GM12864 (cell line): ENCODE data around the gene DYNC1I1.

Experiments
- DNase-seq: peaks from one replicate; pipeline ENCODE4 v3.0.0-alpha.2; 2011; ENCODE audit warnings: low read depth
- H3K4me3 ChIP-seq: 2 replicates; pipeline ENCODE4 v1.5.1; 2011; ENCODE audit warnings: mild to moderate bottlenecking, low read depth, low read length, control low read depth
- TF ChIP-seq, protein P1 (sequence below): IDR thresholded peaks from 2 replicates; pipeline ENCODE4 v1.5.1; 2011; ENCODE audit warnings: low read depth, mild to moderate bottlenecking, moderate library complexity, low read length, control low read depth, inconsistent platforms; ENCODE audit errors: missing control alignments

DYNC1I1 gene

GRCh38 chr7:95999481-95999880 is 227.1 kb downstream of the DYNC1I1 start:
- DNase-seq: no peak
- H3K4me3 ChIP-seq: no peak overlapping the region
- TF ChIP-seq, protein P1, sequence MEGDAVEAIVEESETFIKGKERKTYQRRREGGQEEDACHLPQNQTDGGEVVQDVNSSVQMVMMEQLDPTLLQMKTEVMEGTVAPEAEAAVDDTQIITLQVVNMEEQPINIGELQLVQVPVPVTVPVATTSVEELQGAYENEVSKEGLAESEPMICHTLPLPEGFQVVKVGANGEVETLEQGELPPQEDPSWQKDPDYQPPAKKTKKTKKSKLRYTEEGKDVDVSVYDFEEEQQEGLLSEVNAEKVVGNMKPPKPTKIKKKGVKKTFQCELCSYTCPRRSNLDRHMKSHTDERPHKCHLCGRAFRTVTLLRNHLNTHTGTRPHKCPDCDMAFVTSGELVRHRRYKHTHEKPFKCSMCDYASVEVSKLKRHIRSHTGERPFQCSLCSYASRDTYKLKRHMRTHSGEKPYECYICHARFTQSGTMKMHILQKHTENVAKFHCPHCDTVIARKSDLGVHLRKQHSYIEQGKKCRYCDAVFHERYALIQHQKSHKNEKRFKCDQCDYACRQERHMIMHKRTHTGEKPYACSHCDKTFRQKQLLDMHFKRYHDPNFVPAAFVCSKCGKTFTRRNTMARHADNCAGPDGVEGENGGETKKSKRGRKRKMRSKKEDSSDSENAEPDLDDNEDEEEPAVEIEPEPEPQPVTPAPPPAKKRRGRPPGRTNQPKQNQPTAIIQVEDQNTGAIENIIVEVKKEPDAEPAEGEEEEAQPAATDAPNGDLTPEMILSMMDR: no peak

- no peak for DNase-seq
- TF ChIP-seq, protein P1: no peak
- H3K4me3 ChIP-seq: no peak overlapping the region
Observed at GRCh38 chr7:96004578-96004977, 232.2 kb downstream of the DYNC1I1 start.

- TF ChIP-seq, protein P1: no peak
- H3K4me3 ChIP-seq: no peak overlapping the region
- no peak for DNase-seq
Observed at GRCh38 chr7:96005271-96005670, 232.9 kb downstream of the DYNC1I1 start.

- TF ChIP-seq, protein P1: no peak
- no peak for DNase-seq
- H3K4me3 ChIP-seq: no peak overlapping the region
Observed at GRCh38 chr7:96009148-96009547, 236.8 kb downstream of the DYNC1I1 start.

DNA sequence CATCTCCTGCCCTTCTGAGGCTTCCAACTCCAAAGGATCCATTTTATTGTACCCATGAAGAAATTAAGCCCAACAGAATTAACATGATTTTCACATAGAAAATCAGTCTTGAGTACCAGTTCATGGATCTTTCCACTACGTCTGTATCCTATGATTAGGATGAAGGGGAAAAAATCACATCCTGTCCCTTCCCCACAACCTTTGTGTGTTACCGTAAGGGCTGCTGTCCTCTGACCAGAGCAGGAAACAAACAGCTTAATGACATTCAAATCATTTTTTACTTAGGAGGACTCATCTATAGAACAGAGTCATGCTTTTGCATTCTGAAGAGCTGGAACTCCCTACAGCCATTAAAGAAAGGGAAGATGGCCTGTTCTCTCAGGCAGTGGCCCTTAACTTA is 241.5 kb downstream of the DYNC1I1 start:
- H3K4me3 ChIP-seq: no peak overlapping the region
- TF ChIP-seq, protein P1: no peak
- DNase-seq: no peak

DNA sequence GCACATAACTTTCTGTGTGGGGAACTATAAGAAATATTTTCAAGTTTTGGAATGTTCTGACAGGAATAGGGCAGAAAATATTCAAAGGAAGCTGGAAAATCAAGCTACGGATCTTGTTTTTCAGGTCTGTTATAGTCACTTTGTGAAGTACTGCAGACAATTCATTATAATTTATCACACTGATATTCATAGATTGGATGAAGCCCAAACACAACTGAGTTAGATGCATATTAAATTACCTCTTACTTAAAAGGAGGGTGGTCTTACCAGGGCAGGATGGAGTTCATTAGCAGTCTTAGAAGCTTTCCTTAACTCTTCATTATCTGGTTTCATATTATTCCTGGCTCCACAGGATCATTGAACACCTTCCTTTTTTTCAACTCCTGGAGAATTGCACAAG is 242.3 kb downstream of the DYNC1I1 start:
- TF ChIP-seq, protein P1: no peak
- no peak for DNase-seq
- no peak overlapping the region for H3K4me3 ChIP-seq

DNA sequence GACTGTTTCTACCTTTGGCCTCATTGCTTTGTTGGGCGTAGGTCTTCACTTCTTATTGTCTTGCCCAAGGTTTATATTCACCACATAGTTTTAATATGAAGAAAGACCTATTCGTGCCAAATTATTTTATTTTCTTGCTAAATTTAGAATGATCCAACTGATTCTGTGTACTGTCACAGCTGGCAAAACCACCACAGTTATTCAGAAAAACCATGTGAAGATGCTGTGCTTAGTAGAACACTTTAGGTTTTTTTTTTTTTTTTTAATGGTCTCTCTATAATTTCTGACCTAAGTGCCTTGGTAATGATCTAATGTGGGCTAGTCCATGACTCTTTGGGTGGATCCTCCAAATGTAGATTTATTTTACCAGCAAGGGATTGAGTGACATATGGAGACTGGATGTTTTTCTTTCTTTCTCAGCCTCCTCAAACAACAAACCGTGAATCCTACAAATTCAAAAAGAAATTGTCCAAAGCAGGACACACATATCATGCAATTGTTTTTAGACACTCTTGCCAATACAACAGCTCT is 243.8 kb downstream of the DYNC1I1 start:
- no peak overlapping the region for H3K4me3 ChIP-seq
- DNase-seq: no peak
- TF ChIP-seq, protein P1: no peak
